Stimulated activated CD4-positive, alpha-beta T cell treated with anti-CD3 and anti-CD28 coated beads, Interleukin-15, amount 100 ng/mL, for 48 hours (primary cell): ENCODE results near the gene SLC22A23.

ENCODE experiments used
- DNase-seq, 2 donors: peaks; one replicate each; pipeline ENCODE4 v3.0.0-alpha.2; 2020; ENCODE audit warnings: low read depth in 2 of 2

The SLC22A23 gene

GRCh38 chr6:3226481-3227362, 230.1 kb downstream of the SLC22A23 start:
- no peak for DNase-seq

GRCh38 chr6:3226042-3226441, 230.8 kb downstream of the SLC22A23 start:
- no peak for DNase-seq

- DNase-seq = no peak
Measured at GRCh38 chr6:3222506-3223038, 234.3 kb downstream of the SLC22A23 start.

- DNase-seq = no peak
Measured at GRCh38 chr6:3221578-3221977, 235.3 kb downstream of the SLC22A23 start.

GRCh38 chr6:3220366-3220765, 236.5 kb downstream of the SLC22A23 start:
- DNase-seq = no peak
